ENCODE results near the gene UBAP2.
"Not testable (repeated sequence)": the region's sequence is repeated elsewhere in the genome, so short reads cannot be mapped to it uniquely, and the experiment has no call there.

The UBAP2 gene

DNA sequence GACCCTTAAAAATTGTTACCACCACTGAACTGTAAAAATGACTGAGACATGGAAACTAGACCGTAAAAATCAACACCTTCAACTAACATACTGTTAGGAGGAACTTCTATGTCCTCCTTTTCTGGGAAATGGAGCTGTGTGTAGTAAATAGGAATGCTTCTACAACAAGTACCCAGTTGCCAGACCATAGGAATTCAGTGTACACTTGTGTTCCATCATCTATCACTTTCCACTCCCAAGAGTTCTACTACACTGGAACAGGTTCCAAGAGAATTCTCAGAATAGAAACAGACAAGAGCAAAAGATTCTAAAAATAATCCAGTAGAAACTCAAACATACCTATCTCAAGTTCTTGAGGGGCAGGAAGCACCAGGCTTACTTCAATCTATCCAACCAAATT, 23.6 kb downstream of the UBAP2 start:
- H3K4me3 ChIP-seq (replicated peaks; ENCODE audit: low read depth, low read length): no peak overlapping the region
- DNase-seq (ENCODE audit: extremely low read depth, low read depth): no peak

DNA sequence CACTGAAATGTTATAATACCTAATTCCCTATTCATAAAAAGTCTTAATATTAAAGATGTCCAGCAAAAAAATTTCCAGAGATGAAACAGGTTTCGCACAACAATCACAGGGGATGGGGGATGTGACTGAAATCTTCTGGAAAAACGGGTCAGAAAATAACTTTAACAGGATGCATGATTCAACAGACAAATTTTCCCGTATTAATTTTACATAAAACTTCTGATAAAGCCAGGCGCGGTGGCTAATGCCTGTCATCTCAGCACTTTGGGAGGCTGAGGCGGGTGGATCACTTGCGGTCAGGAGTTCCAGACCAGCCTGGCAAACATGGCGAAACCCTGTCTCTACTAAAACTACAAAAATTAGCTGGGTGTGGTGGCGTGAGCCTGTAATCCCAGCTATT, 24.2 kb downstream of the UBAP2 start:
- not testable (repeated sequence) for DNase-seq (ENCODE audit: extremely low read depth, low read depth)

More for the DNA sequence above, 23.6 kb downstream of the UBAP2 start:
- TF ChIP-seq, protein P1, sequence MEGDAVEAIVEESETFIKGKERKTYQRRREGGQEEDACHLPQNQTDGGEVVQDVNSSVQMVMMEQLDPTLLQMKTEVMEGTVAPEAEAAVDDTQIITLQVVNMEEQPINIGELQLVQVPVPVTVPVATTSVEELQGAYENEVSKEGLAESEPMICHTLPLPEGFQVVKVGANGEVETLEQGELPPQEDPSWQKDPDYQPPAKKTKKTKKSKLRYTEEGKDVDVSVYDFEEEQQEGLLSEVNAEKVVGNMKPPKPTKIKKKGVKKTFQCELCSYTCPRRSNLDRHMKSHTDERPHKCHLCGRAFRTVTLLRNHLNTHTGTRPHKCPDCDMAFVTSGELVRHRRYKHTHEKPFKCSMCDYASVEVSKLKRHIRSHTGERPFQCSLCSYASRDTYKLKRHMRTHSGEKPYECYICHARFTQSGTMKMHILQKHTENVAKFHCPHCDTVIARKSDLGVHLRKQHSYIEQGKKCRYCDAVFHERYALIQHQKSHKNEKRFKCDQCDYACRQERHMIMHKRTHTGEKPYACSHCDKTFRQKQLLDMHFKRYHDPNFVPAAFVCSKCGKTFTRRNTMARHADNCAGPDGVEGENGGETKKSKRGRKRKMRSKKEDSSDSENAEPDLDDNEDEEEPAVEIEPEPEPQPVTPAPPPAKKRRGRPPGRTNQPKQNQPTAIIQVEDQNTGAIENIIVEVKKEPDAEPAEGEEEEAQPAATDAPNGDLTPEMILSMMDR (IDR thresholded peaks at IDR 0.05; ENCODE audit: low read depth, low read length, missing control alignments): no peak

DNA sequence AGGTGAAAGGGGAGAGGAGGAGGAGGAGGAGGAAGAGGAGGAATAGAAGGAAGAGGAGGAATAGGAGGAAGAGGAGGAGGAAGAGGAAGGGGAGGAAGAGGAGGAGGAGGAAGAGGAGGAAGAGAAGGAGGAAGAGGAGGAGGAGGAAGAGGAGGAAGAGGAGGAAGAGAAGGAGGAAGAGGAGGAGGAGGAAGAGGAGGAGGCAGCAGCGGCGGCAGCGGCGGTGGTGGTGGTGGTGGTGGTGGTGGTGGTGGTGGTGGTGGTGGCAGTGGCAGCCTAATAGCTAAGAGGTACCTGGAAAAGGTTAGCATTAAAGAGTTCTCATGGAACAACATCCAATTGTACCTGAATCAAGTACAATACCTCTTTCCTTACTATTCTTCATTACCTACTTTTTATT, 32.5 kb downstream of the UBAP2 start:
- no peak for DNase-seq (ENCODE audit: extremely low read depth, low read depth)
- H3K4me3 ChIP-seq (replicated peaks; ENCODE audit: low read depth, low read length): no peak overlapping the region
- TF ChIP-seq, protein P1 (IDR thresholded peaks at IDR 0.05; ENCODE audit: low read depth, low read length, missing control alignments): no peak

More for the DNA sequence above, 24.2 kb downstream of the UBAP2 start:
- H3K4me3 ChIP-seq (replicated peaks; ENCODE audit: low read depth, low read length): not testable (repeated sequence)

DNA sequence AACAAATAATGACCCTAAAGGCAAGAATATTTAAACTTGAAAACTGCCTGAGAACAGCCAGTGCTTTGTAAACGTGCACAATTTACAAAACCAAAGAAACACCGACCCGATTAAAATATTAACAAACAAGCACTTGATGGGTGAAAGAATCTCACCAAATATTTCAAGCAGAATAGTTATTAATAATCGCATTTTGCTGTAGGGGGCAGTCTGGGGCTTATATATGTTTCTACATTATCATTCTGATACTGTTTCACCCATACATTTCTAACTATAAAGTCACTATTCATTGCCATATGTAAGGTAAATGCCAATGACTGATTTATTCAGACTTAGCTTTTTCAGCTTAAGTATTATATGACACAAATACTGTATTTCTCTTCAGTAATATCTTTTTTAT, 37.7 kb downstream of the UBAP2 start:
- H3K4me3 ChIP-seq (replicated peaks; ENCODE audit: low read depth, low read length): no peak overlapping the region
- DNase-seq (ENCODE audit: extremely low read depth, low read depth): peak; percentile 1
- TF ChIP-seq, protein P1 (IDR thresholded peaks at IDR 0.05; ENCODE audit: low read depth, low read length, missing control alignments): peak; percentile 28

DNA sequence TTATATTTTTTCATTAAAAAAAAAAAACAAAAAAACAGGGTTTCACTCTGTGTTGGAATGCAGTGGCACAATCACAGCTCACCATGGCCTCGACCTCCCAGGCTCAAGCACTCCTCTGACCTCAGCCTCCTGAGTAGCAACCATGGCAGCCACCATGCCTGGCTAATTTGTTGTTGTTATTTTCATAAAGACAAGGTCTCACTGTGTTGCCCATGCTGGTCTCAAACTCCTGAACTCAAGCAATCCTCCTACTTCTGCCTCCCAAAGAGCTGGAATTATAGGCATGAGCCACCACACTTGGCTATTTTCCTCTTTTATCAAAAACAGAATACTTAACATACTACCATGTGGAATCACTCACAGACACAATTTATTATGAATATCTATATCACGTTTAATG, 46.7 kb downstream of the UBAP2 start:
- H3K4me3 ChIP-seq (replicated peaks; ENCODE audit: low read depth, low read length): no peak overlapping the region
- no peak for DNase-seq (ENCODE audit: extremely low read depth, low read depth)
- TF ChIP-seq, protein P1 (IDR thresholded peaks at IDR 0.05; ENCODE audit: low read depth, low read length, missing control alignments): no peak

DNA sequence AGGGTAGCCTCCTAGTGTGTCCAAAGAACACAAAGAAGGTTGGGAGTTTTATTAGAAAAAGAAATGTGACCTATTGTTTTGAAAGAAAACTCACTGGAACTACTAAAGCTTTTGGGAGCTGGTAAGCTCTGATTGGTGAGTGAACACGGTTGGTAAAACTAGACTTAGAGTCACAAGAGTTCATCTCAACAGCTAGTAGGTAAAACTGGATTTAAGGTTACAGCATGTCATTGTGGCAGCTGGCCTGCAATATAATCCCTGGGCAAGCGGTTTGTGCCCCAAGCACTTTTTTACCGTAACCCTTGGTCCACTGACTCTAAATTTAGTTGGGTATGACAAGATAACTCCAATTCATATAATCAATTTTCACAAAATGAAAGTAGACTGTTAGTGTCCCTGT, 47.4 kb downstream of the UBAP2 start:
- H3K4me3 ChIP-seq (replicated peaks; ENCODE audit: low read depth, low read length): no peak overlapping the region
- TF ChIP-seq, protein P1 (IDR thresholded peaks at IDR 0.05; ENCODE audit: low read depth, low read length, missing control alignments): no peak
- DNase-seq (ENCODE audit: extremely low read depth, low read depth): no peak

DNA sequence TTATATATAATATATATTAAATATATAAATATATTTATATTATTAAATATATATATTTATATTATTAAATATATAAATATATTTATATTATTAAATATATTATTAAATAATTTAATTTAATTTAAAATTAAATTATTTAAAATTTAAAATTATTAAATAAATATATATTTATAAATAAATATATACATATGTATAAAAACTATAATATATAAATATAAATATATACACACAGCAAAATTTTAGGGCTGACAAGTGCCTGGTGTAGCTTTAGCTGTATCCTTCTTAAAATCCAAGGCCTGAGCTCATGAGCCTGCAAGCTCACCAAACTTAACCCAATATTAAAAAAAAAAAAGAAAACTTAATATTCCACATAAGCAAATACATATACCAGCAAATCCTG, 53.2 kb downstream of the UBAP2 start:
- no peak for DNase-seq (ENCODE audit: extremely low read depth, low read depth)
- no peak overlapping the region for H3K4me3 ChIP-seq (replicated peaks; ENCODE audit: low read depth, low read length)
- TF ChIP-seq, protein P1 (IDR thresholded peaks at IDR 0.05; ENCODE audit: low read depth, low read length, missing control alignments): no peak

Measured in HFF-Myc (cell line).